ENCODE data around the gene FRY. TPM values are rescaled to one million over a fixed set of nuclear protein-coding genes. Genes with fewer than 3 reads are reported as not detected.

The FRY gene
- total and polyA plus RNA-seq, 4 donors = 6.2 to 31.2 (median 12.7) TPM

GRCh38 chr13:32136061-32136460 lies 104.5 kb downstream of the FRY start:
- DNase-seq (ENCODE audit: low spot score) = no peak
- WGBS = 92% methylated on average over 2 of the region's 2 CpGs
- H3K27ac ChIP-seq (ENCODE audit: low read depth in 1 of 2, low read length in 2 of 2) = no peak overlapping the region
- H3K4me3 ChIP-seq (ENCODE audit: low read depth in 1 of 3, low read length in 3 of 3) = no peak overlapping the region
- no peaks in the 10 kb centered on the region for H3K27me3 ChIP-seq (ENCODE audit: control insufficient read depth in 4 of 4, insufficient read depth in 4 of 4, low read length in 3 of 4)
- peaks cover 0 to 10% (median 0%) of the 10 kb centered on the region in 4 donors for H3K36me3 ChIP-seq (ENCODE audit: control insufficient read depth in 4 of 4, insufficient read depth in 3 of 4, low read depth in 1 of 4, low read length in 3 of 4)
- H3K9ac ChIP-seq (ENCODE audit: low read depth in 1 of 2, low read length in 2 of 2) = no peak overlapping the region
- H3K4me1 ChIP-seq (ENCODE audit: control insufficient read depth in 4 of 4, insufficient read depth in 4 of 4, low read length in 3 of 4) = peaks cover 0 to 3% (median 1%) of the 10 kb centered on the region in 4 donors
- H3K9me3 ChIP-seq (ENCODE audit: control insufficient read depth in 4 of 4, low read length in 3 of 4) = no peaks in the 10 kb centered on the region
- TF ChIP-seq SP1 (IDR thresholded peaks at IDR 0.05) (no peak), NR2F2 (IDR thresholded peaks at IDR 0.05) (no peak), REST (IDR thresholded peaks at IDR 0.05) (no peak), GABPA (IDR thresholded peaks at IDR 0.05 in 1 of 2, conservative IDR thresholded peaks at IDR 0.05 in 1 of 2) (no peak), TAF1 (conservative IDR thresholded peaks at IDR 0.05) (no peak), RXRA (IDR thresholded peaks at IDR 0.05) (no peak), FOXA1 (IDR thresholded peaks at IDR 0.05) (no peak), CTCF (IDR thresholded peaks at IDR 0.05; ENCODE audit: low read depth, low read length, missing input control) (no peak)

GRCh38 chr13:32136716-32137115 lies 105.1 kb downstream of the FRY start:
- Histone ChIP-seq H3K4me1 (ENCODE audit: control insufficient read depth in 4 of 4, insufficient read depth in 4 of 4, low read length in 3 of 4) (peaks cover 0 to 3% (median 2%) of the 10 kb centered on the region in 4 donors), H3K36me3 (ENCODE audit: control insufficient read depth in 4 of 4, insufficient read depth in 3 of 4, low read depth in 1 of 4, low read length in 3 of 4) (peaks cover 0 to 8% (median 0%) of the 10 kb centered on the region in 4 donors), H3K27ac (ENCODE audit: low read depth in 1 of 2, low read length in 2 of 2) (no peak overlapping the region), H3K9me3 (ENCODE audit: control insufficient read depth in 4 of 4, low read length in 3 of 4) (no peaks in the 10 kb centered on the region), H3K27me3 (ENCODE audit: control insufficient read depth in 4 of 4, insufficient read depth in 4 of 4, low read length in 3 of 4) (no peaks in the 10 kb centered on the region), H3K9ac (ENCODE audit: low read depth in 1 of 2, low read length in 2 of 2) (no peak overlapping the region), H3K4me3 (ENCODE audit: low read depth in 1 of 3, low read length in 3 of 3) (no peak overlapping the region)
- DNase-seq (ENCODE audit: low spot score) = no peak
- WGBS = 81% methylated on average over 2 of the region's 2 CpGs
- TF ChIP-seq HNF4G (IDR thresholded peaks at IDR 0.05) (no peak), EGR1 (IDR thresholded peaks at IDR 0.05; ENCODE audit: low read depth in 2 of 2) (no peak), ZBTB33 (IDR thresholded peaks at IDR 0.05) (no peak), HNF4A (conservative IDR thresholded peaks at IDR 0.05) (no peak), RAD21 (IDR thresholded peaks at IDR 0.05) (no peak), CTCF (IDR thresholded peaks at IDR 0.05; ENCODE audit: low read depth, low read length, missing input control) (no peak), GABPA (IDR thresholded peaks at IDR 0.05 in 1 of 2, conservative IDR thresholded peaks at IDR 0.05 in 1 of 2) (no peak), YY1 (IDR thresholded peaks at IDR 0.05) (no peak), JUND (IDR thresholded peaks at IDR 0.05) (no peak), SP1 (IDR thresholded peaks at IDR 0.05) (no peak), FOXA1 (IDR thresholded peaks at IDR 0.05) (no peak), RXRA (IDR thresholded peaks at IDR 0.05) (no peak), FOXA2 (IDR thresholded peaks at IDR 0.05) (no peak), NR2F2 (IDR thresholded peaks at IDR 0.05) (no peak), MAX (IDR thresholded peaks at IDR 0.05) (no peak), TAF1 (conservative IDR thresholded peaks at IDR 0.05) (no peak), REST (IDR thresholded peaks at IDR 0.05) (no peak)
